Stimulated activated CD4-positive, alpha-beta T cell treated with anti-CD3 and anti-CD28 coated beads, Interleukin-15, amount 100 ng/mL, for 48 hours (primary cell): ENCODE results near the gene GPR55.
"Not testable (repeated sequence)": the region's sequence is repeated elsewhere in the genome, so short reads cannot be mapped to it uniquely, and the experiment has no call there.

Experiments used
- DNase-seq, 2 donors: peaks; one replicate each; pipeline ENCODE4 v3.0.0-alpha.2; 2020; ENCODE audit warnings: low read depth in 2 of 2

GPR55 gene

DNA sequence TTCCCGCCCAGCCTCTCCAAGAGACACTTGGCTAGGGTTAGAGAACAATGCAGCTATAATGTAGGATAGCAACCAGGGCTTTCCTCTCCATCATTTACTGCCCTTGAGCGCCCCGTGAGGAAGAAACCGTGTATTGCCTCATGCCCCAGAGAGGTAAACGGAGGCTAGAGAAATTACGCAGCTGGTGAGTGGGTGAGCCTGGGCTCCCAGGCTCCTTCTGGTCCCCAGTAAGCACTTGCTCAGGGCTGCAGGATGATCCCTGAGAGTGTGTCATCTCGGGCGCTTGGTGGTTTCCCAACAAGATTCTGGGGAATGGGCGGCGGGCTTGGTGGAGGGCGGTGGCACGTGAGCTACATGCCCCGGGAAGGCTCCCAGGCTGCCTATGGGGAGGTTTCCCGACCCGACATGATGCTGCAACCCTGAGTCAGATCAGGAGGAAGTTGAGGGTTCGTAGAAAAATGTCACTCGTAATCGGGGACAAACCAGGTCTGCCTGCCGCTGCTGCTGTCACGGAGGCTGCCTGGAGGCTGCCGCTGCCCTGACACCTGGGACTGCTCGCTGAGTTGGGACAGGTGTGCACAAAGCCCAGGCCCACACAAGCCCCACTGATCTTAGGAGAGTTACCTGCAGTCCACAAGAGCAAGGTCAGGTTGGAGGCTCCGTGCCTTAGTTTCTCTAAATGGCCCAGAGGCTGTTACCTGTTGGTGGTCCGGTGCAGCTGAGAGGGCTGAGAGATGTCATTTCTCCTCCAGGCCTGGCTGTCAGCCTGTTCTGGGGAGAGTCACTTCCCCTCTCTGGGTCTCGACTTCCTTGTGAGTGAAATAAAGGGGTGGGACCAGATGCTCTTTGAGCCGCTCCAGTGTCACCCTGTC lies at the start of gene GPR55:
GPR55 (minus strand) TSS at position 773 of the 872 bp plus-strand sequence. CDS start 14,280 bp downstream, outside the sequence.
- DNase-seq: peak; percentile 69 to 73

GRCh38 chr2:230974096-230974913 lies 49.3 kb upstream of the GPR55 start:
- DNase-seq: peak; percentile 49 to 59

GRCh38 chr2:230972046-230972445 lies 47.0 kb upstream of the GPR55 start:
- no peak for DNase-seq

GRCh38 chr2:230969659-230970015 lies 44.6 kb upstream of the GPR55 start:
- no peak for DNase-seq

DNA sequence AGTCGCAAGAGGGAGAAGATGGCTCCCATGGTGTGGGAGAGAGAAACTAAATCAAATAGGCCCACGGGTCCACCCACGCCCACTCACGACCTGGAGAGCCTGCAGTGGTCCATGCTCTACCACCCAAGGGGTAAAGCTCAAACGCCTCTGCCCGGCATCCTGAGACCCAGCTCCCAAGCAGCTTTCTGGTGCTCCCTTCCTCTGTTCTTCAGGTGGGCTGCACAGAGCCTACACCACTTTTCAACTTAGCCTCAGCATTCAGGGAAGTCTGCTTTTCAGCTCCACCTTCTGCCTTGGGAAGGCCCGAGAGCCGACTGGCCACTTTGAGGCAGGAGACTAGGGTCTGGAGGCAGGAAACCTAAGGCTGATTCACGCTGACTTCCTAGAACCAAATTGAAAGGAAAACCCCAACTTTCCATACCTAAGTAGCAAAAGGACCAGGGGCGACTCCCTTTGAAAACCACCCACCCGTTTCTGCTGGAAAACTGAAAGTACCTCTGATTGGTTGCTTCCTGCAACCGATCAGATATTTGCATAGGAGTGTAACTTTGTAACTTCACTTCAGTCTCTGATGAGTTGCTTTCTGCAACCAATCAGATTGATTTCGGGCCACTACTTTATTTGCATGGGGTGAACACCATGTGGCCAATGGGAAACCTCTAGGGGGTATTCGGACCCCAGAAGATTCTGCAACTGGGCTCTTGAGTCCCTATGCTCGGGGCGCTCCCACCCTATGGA lies 44.0 kb upstream of the GPR55 start:
- DNase-seq: no peak

GRCh38 chr2:230968314-230968713 lies 43.3 kb upstream of the GPR55 start:
- not testable (repeated sequence) for DNase-seq

DNA sequence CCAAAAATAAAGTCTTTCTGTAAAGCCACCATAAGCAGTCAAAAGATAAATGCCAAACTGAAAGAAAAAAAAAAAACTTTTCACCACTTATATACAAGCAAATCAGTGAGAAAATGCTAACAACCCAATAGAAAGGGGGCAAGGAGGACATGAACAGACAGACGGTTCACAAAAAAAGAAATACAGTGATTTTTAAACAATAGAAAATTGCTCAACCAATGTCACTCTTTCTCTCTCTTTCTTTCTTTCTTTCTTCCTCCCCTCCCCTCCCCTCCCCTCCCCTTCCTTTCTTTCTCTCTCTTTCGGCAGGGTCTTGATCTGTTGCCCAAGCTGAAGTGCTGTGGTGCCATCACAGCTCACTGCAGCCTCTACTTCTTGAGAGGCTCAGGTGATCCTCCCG lies 42.1 kb upstream of the GPR55 start:
- DNase-seq: no peak

DNA sequence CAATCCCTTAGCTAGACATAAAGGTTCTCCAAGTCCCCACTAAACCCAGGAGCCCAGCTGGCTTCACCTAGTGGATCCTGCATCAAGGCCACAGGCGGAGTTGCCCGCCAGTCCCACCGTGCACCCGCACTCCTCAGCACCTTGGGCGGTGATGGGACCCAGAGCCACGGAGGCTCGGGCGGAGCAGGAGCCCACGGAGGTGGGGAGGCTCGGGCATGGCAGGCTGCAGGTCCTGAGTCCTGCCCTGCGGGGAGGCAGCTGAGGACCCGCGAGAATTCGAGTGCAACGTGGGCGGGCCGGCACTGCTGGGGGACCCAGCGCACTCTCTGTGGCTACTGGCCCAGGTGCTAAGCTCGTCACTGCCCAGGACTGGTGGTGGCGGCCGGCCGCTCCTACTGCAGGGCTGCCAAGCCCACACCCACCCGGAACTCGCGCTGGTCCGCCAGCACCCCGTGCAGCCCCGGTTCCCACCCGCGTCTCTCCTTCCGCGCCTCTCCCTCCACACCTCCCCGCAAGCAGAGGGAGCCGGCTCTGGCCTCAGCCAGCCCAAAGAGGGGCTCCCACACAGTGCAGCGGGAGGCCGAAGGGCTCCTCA lies 39.2 kb upstream of the GPR55 start:
- DNase-seq: no peak

DNA sequence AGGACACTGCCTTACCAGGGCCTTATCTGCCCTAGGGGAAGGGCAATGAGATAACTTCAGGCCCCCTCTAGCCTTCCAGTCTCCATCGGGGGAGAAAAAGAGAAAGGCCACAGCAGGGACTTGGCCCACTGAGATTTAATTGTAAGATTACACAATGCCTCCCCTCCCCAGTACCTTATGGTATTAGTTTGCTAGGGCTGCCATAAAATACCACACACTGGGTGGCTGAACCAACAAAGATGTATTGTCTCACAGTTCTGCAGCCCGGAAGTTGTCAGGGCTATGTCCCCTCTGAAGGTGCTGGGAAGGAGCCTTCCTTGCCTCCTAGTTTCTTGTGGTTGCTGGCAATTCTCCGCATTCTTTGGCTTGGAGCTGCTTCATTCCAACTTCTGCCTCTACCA lies 36.0 kb upstream of the GPR55 start:
- DNase-seq: no peak

GRCh38 chr2:230960026-230960425 lies 35.0 kb upstream of the GPR55 start:
- no peak for DNase-seq

DNA sequence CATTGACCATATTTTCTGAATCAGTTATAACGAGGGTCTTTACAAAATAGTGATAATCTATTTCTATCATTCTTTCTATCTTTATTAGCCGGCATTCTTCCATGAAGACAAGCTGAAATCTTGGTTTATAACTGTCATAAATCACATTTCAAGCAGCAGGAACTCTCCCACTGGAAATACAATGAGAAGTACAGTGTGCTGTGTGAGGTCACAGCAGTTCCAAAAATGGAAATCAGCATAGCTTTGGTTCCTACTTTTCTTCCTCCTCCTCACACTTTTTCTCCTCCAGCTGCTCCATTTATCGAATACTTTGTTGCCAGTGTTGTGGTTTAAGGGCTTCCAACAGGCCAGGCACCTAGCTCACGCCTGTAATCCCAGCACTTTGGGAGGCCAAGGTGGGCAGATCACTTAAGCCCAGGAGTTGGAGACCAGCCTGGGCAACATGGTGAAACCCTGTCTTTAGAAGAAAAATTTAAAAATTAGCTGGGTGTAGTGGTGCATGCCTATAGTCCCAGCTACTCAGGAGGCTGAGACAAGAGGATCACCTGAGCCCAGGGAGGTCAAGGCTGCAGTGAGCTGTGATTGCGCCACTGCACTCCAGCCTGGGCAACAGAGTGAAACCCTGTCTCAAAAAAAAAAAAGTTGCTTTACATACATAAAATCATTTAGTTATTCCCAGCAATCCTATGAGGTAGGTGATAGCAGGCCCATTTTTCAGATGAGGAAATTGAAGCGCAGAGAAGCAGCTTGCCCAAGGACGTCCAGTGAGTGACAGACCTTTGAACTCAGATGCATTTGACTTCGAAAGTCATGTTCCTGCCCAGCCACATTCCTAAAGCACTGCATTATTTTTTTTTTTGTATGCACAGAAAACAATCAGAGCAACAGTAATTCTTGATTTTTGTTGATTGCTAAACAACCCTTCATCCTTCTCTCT lies 34.0 kb upstream of the GPR55 start:
- no peak for DNase-seq

DNA sequence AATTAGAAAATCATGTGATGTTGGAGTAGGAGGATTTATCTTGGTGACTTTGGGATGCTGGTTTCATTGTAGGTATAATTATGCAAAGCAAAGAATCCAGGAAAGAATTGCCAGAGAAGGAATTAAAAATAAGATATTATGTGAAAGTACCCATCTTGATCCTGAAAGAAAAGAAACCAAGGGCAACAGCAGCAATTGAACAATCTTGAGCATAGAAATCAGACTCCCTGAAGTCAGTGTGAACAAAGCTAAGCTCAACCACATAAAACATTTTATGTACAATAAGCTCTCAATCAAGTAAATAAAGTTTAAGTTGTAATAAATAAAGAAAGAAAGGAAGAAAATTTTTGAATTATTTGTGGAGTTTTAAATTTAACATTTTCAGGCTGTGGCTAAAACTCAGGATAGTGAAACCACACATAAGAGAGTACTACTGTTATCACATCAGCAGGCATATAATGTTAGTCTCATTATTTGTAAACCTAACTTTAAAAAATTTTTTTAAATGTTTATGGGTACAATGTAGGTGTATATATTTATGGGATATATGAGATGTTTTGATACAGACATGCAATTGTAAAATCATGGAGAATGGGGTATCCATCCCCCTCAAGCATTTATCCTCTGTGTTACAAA lies 32.8 kb upstream of the GPR55 start:
- DNase-seq: no peak

DNA sequence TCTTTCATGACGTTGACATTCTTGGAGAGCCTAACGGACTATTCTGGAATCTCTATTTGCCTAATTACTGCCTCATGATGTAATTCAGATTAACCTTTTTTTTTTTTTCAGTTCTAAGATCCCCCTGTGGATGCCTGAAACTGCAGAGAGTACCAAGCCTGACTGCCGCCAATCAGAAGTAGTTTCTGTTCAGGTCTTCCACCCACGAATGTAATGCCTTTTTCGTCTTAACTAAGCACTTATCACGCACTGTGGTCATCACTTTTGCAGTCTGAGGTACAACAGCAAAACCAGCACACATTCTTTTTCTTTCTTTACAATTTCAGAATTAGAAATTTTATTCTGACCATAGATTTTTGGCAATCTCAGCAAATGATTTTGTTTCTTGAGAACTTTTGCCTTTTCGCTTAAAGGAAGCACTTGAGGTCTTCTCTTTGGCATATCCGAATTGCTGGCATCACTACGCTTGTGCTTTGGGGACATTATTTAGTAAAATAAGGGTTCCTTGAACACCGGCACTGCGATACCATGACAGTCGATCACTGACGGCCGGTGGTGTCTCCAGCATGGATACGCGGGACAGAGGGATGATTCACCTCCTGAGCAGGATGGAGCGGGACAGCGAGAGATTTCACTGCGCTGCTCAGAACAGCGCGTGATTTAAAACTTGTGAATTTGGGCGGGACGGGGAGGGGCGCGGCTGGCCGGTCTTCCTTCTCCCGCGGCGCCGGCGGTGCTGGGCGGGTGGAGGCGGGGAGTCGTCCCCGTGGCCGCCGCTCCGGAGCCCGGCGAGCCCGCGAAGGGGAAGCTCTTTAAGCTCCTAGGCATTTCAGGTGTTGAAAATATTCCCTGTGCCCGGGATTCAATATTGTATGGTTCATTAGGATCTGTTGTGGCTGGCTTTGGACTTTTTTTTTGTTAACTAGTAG lies 32.0 kb upstream of the GPR55 start:
- DNase-seq: peak in 1 of 2 donors; percentile 40

DNA sequence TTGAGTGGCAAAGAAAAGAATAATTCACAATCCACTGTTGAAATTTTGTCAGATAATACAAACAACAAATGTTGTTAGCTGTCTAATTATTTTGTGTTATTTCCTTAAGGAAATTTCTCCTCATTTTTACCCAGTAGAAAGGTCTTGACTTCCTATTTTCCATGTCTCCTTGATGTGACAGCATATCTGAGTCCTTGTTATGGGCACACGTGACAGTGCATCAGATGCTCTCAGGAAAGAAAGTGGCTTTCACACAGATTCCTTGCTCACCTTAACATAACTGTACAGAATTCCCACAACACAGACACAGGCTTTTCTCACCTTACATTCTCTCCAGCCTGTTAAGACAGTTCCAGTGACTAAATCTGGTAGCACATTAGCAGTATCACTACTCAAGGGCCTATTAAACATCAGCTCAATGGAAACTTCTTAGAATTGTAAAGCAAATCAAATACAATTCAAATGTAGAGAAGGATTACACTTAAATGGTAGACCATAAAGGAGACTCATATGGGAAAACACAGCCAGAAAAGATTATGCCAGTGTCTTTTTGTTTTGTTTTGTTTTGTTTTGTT lies 30.2 kb upstream of the GPR55 start:
- DNase-seq: no peak

DNA sequence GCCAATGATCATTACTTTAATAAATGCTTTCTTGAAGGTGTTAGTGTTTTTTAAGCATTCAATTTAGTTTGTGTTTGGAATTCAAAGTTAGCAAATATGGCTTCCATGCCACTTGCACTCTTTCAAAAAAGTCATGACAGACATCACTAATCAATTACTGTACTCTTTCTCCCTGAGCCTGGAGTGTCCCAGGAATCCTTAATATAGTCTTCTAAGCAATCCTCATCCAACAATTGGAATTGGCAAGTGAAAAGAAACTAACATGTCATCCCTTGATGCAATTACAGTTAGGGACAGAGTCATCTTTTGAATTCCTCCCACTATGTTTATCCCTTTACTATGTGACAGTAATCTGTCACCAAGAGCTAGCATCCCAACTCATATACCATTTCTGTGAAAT lies 29.7 kb upstream of the GPR55 start:
- no peak for DNase-seq

- DNase-seq: no peak
Measured at GRCh38 chr2:230953845-230954244, 28.8 kb upstream of the GPR55 start.

GRCh38 chr2:230952226-230952956 lies 27.3 kb upstream of the GPR55 start:
- DNase-seq: no peak

DNA sequence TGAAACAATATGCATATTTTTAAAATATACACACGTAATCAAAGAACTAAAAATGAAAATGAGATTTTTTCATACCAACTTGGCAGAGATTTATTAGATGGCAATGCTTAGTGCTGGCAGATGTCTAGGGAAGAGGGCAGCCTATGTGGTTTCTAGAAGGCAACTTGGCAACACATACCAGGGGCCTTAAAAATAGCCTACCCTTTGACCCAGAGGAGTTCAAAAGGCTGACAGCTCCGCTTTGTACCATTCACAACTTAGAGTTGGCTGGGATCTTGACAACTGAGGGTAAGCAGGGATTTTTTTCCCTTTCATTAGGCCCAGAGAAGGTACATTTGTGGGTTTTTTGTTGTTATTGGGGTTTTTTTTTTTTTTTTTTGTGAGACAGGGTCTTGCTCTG lies 26.4 kb upstream of the GPR55 start:
- no peak for DNase-seq
